ENCODE results near the gene C14orf93.
A peak's percentile ranks its signal among the peaks of the same experiment; 100 is the strongest.

Gene C14orf93

GRCh38 chr14:23009939-23010726 is at the start of gene C14orf93:
TSS of gene C14orf93 (minus strand) at chr14:23010143. CDS start at chr14:22999023, 11,120 bp downstream.
- DNase-seq, result peak; percentile 84

DNA sequence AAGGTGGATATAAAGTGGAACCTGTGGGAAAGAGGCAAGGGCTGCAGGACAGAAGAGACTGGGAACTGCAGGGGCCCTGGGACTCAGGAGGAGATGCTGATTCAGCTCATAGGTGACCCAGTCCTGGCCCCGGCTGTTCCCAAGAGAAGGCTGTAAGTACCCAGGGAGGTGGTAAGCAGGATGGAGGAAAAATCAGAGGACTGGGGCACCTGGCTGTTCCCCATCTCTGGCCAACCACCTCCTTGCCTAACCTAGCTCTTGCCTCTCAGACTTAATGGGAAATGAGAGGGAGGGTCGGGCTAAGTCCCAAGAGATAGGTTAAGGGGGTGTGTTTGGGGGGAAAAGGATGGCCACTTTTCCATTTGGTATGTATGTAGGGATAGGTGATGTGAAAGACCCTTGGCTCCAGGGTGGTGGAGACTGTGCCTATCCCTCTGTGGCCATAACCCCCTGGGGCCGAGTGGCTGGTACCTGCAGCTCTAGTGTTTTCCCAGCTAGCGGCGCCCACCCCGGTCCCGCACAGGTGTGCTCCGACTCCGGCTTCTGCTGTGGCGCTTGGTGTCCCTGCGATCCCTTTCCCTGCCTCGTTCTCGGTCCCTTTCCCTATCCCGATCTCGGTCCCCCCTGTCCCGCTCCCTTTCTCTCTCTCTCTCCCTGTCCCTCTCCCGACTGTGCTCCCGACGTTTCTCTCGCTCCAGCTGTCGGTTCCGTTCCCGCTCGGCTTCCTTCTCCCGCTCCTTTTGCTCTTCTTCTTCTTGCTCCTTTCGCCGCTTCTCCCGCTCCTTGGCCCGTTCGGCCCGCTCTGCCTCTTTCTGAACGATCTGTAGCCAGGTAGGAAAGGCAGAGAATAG is 48.9 kb upstream of the C14orf93 start:
- DNase-seq, result no peak

DNA sequence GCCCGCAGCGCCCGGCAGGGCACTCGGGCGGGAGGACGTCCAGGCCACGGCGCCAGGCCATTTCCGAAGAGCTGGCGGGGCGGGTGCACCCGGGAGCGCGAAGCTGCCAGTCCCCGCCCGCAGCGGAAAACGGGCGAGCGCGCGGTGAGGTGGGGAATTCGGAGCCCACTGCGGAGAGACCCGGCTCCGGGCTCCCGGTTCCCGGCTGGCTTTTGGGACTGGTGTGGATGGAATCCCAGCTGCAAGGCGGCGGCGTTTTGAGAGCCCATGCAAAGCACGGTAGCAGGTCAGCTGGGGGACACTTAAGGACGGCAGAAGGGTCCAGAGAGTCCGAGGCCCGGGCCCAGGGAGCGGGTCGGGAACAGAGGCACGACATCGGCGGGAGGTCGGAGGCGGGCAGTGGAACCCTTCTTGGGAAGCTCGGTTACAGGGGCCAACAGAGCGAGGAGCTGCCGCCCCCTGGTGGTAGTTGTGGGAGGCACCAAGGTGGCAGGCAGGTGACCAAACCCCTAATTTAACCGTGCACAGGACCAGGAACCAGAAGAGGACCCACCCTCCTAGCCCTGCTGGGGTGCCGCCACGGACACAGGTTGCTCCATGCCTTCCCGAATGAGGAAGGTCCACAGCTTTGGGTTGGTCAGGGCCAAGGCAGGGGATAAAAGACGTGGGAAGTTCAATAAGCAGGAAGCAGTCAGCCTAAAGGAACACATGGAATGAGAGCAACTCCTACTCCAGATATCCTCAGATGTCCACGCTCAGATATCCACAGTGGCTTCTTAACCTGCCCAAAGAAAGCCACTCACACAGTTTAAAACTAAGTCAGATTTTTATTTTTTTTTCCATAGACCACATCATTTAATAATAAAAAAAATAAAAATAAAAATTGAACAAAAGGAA is 48.1 kb upstream of the C14orf93 start:
- peak; percentile 88 for DNase-seq

DNA sequence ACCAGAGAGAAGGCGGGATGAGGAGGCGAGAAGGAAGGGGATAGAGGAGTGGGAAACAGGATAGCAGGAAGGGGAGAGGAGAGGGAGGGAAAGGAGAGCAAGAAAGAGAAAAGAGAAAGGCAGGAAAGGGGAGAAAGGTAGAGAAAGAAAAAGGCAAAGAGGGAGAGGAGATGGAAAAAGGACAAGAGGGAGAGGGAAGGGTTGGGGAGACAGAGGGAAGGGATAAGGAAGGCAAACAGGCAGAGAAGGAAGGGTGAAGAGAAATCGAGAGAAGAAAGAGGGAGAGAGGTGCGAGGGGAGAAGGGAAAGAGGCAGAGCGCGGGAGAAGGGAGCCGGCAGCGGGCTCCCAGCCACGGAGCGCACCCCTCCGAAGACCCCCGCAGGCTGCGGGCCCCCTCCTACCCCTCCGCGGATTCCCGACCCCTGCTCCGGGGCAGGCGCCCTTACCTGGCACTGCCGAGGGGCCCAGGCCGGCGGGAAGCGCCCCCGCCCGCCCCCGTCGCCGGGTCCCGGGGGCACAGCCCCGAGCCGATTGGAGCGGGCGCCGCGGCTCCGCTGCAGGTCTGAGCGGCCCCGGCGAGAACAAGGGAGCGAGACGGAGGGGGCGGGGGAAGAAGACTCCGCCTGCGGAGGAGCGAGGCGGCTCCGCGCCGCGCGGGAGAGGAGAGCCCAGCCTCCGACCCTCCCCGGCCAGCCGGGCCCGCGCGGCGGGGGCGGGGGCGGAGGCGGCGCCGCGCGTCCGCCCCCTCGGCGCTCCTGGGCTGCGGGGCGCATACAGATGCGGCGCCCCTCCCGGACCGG is 47.2 kb upstream of the C14orf93 start, which contains the start of gene CDH24:
Gene CDH24, minus strand, starts transcription at position 565 of the 801 bp plus-strand sequence. CDS start 1,787 bp downstream, outside the sequence.
- peak; percentile 63 for DNase-seq

- peak; percentile 72 for DNase-seq
Observed at GRCh38 chr14:23056145-23056955, 46.4 kb upstream of the C14orf93 start.

DNA sequence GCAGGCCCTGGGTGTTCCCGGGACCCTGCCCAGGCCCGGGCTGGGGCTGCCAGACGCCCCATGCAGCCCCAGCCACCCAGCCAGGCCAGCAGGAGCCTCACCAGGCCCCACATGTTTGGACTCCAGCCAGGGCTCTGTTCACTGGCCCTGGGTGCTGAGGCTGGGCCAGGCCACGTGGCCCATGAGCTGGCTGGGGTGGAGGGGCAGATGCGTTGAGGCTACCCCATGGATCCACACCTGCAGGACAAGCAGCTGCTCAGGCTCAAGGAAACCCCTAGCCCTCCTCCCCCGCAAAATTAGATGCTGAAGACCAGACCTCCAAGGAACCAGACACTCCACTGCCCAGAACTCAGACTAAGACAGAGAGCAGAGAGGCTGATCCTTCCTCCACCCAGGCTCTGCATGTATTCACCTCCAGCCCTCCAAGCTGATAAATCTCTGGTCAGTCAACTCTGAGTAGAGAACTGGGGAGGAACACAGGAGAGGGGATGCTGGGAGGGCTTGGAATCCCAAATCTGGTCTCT is 45.7 kb upstream of the C14orf93 start:
- DNase-seq, result no peak

DNA sequence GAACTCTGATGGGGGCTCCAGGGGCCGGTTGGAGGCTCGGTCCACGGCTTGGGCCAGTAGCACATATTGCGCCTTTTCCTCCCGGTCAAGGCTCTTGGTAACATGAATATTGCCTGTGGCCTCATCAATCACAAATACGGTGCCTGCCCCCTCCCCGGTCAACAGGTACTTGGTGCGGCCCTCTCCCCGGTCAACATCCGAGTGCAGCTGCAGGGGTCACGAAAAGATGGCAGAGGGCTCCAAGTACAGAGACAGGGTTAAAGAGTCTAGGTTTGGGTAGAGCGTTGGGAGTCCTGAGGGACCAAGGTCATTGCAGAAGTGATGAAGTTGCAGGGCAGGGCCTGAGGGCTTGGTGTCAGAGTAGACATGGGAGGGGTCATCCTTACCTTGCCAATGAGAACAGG is 45.2 kb upstream of the C14orf93 start:
- DNase-seq, result no peak

- no peak for DNase-seq
Observed at GRCh38 chr14:23054000-23054811, 44.3 kb upstream of the C14orf93 start.

DNA sequence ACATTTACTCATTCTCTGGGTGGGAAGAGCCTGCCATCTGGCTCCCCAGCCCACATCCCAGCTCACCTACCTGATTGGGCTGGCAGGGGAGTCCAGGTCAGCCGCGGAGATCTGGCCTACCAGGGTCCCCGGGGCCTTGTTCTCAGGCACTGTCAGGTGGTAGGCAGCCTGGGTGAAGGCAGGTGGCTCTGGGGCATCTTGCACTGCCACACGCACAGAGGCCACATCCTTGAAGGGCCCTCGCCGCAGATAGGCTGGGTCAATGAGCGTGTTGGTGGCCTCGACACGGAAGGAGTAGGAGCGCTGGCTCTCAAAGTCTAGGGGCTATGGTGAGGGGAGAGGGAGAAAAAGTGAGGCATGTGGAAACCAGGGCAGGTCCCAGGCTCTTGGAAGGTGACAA is 43.5 kb upstream of the C14orf93 start:
- no peak for DNase-seq

GRCh38 chr14:23052671-23053070 is 42.7 kb upstream of the C14orf93 start:
- no peak for DNase-seq

- DNase-seq, result no peak
Observed at GRCh38 chr14:23052182-23052623, 42.3 kb upstream of the C14orf93 start.

DNA sequence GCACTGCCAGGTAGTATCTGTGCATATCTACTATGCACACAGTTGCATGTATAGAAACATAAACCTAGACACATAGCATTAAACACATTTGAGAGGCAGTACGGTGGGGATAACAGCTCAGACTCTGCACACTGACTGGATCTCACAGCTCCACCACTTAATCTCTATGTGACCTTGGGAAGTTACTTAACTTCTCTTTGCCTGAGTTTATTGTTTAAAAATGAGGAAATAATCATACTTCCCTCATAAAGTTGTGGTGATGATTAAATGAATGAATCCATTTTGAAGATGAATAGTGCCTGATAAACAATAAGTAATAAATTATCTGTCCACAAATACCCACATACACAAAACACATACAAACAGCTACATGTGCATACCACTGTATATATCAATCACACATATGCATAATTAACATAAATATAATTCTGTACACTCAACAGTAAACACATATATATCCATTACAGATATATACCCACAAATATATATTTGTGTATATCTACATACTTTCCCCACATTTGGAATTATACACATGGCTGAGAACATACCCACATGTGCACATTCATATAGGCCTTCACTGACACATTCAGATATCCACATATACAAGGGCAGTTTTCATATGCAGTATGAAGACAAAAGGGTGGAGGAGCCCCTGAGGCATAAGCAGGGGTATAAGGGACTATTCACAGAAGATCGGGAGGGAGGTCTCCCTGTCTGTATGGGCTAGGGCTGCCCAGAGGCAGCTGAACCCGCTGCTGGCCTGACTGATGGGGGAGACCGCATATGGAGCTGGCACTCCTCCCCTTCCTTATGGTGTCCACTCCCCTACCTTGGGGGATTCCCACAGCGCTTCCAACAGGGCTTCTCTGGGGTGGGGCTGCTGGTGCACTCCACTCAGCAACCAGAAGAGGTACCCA is 41.5 kb upstream of the C14orf93 start:
- no peak for DNase-seq

DNA sequence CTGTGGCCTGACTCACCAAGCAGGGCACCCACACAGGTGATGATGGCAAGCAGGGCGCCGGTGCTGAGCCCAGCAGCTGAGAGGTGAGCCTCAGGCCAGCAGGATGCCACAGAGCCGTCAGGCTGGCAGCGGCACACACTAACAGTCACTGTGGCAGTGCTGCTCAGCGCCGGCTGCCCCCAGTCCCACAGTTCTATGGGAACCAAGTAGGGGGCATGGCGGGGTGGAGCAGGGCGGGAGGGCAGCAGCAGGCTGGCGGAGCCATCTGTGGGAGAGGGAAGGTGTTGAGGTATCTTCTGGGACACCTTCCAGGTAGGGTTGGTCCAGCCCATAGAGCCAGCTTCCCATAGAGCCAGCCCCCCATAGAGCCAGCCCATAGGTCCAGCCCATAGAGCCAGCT is 39.1 kb upstream of the C14orf93 start:
- DNase-seq, result no peak

GRCh38 chr14:23047751-23048693 is 38.1 kb upstream of the C14orf93 start:
- DNase-seq, result no peak

GRCh38 chr14:23047034-23047634 is 37.2 kb upstream of the C14orf93 start:
- DNase-seq, result no peak

- no peak for DNase-seq
Observed at GRCh38 chr14:23045419-23046357, 35.7 kb upstream of the C14orf93 start.
